ENCODE measurements around the gene SFXN3. TPM values are rescaled to one million over a fixed set of nuclear protein-coding genes. Genes with fewer than 3 reads are reported as not detected.

Gene SFXN3
- total RNA-seq, 1 experiment from 2014 or later: 2.8 TPM

- no peaks in the 10 kb centered on the region for H3K9me3 ChIP-seq (ENCODE audit: control insufficient read depth, low read depth, low read length)
- no peak overlapping the region for H2AK5ac ChIP-seq (ENCODE audit: insufficient read length, low read length)
- H4K91ac ChIP-seq (ENCODE audit: insufficient read length, low read depth, low read length): no peak overlapping the region
- Mint-ChIP-seq H3K4me1 (peaks cover 8 to 10% of the 10 kb centered on the region in 2 experiments), H3K27me3 (ENCODE audit: low read depth) (peaks cover 8% of the 10 kb centered on the region), H3K36me3 (ENCODE audit: insufficient read depth in 1 of 3, low read depth in 3 of 3) (peaks cover 0 to 16% (median 5%) of the 10 kb centered on the region in 3 experiments; a peak in 3 of 7 replicates), H3K9me3 (no peaks in the 10 kb centered on the region; a peak in 1 of 5 replicates), H3K4me3 (no peak overlapping the region), H3K27ac (no peak overlapping the region)
- no CpG with 5 or more reads among the region's 4 CpGs for WGBS (ENCODE audit: extremely low coverage, insufficient read length, low lambda C conversion rate)
- no peak overlapping the region for H4K5ac ChIP-seq (ENCODE audit: insufficient read length, low read depth, low read length)
- H3K14ac ChIP-seq (ENCODE audit: insufficient read depth, low read length): no peak overlapping the region
- H2BK120ac ChIP-seq (ENCODE audit: low read depth, low read length, poor library complexity, severe bottlenecking): no peak overlapping the region
- no peaks in the 10 kb centered on the region for H3K79me2 ChIP-seq (ENCODE audit: insufficient read depth, low read length)
- H2BK20ac ChIP-seq (ENCODE audit: low read depth, low read length, poor library complexity, severe bottlenecking): no peak overlapping the region
- H3K79me1 ChIP-seq (ENCODE audit: insufficient read depth, low read depth, low read length, poor library complexity, severe bottlenecking): no peaks in the 10 kb centered on the region
- H3K56ac ChIP-seq (ENCODE audit: insufficient read length, low read depth, low read length): no peak overlapping the region
- H4K8ac ChIP-seq (replicated peaks; ENCODE audit: insufficient read length, low read depth, low read length): no peak overlapping the region
- DNase-seq: no peak
- no peaks in the 10 kb centered on the region for H4K20me1 ChIP-seq (ENCODE audit: control insufficient read depth, insufficient read depth, insufficient read length)
- peaks cover 14% of the 10 kb centered on the region for H3K23me2 ChIP-seq (ENCODE audit: insufficient read length, low read depth, low read length, poor library complexity, severe bottlenecking)
- H3K4me1 ChIP-seq (ENCODE audit: insufficient read depth, low read length): no peaks in the 10 kb centered on the region
- no peak overlapping the region for H2BK15ac ChIP-seq (ENCODE audit: low read depth, low read length)
- H3K9ac ChIP-seq (ENCODE audit: extremely low read depth, insufficient read length, low read length): no peak overlapping the region
- H3K18ac ChIP-seq (ENCODE audit: insufficient read length, low read depth, low read length): no peak overlapping the region
- no peak overlapping the region for H3K4me2 ChIP-seq (ENCODE audit: insufficient read depth, insufficient read length, low read length)
- H3K23ac ChIP-seq (ENCODE audit: insufficient read length, low read depth, low read length): no peak overlapping the region
- no peak overlapping the region for H3K27ac ChIP-seq (ENCODE audit: insufficient read length, low read depth, low read length)
- no peak overlapping the region for H2BK5ac ChIP-seq (ENCODE audit: insufficient read length, low read length)
- TF ChIP-seq CTCF (conservative IDR thresholded peaks at IDR 0.05): no peak
- no peak overlapping the region for H2AFZ ChIP-seq (ENCODE audit: low read length)
- no peak overlapping the region for H3K4ac ChIP-seq (ENCODE audit: low read depth, low read length)
- no peak overlapping the region for H3T11ph ChIP-seq (ENCODE audit: low read length)
- no peak overlapping the region for H2BK12ac ChIP-seq (ENCODE audit: insufficient read length, low read depth, low read length)
- H3K27me3 ChIP-seq (ENCODE audit: insufficient read depth, low read length): no peaks in the 10 kb centered on the region; the same call in 1 of the 2 replicates
These were observed 25.5 kb downstream of the SFXN3 start for GRCh38 chr10:101056365-101057151.

Data from H9 (cell line).